Measurements from ENCODE around the gene DNAH8.
A peak's percentile ranks its signal among the peaks of the same experiment; 100 is the strongest.
"Not testable (repeated sequence)": the region's sequence is repeated elsewhere in the genome, so short reads cannot be mapped to it uniquely, and the experiment has no call there.

The DNAH8 gene

GRCh38 chr6:38715016-38715689, at the start of gene DNAH8:
Gene DNAH8, plus strand, starts transcription at chr6:38715311. Its CDS starts 7,499 bp downstream, at chr6:38722810.
- DNase-seq = no peak

GRCh38 chr6:38671885-38672467, 43.1 kb upstream of the DNAH8 start:
- peak in 1 of 2 experiments; percentile 33 for DNase-seq

DNA sequence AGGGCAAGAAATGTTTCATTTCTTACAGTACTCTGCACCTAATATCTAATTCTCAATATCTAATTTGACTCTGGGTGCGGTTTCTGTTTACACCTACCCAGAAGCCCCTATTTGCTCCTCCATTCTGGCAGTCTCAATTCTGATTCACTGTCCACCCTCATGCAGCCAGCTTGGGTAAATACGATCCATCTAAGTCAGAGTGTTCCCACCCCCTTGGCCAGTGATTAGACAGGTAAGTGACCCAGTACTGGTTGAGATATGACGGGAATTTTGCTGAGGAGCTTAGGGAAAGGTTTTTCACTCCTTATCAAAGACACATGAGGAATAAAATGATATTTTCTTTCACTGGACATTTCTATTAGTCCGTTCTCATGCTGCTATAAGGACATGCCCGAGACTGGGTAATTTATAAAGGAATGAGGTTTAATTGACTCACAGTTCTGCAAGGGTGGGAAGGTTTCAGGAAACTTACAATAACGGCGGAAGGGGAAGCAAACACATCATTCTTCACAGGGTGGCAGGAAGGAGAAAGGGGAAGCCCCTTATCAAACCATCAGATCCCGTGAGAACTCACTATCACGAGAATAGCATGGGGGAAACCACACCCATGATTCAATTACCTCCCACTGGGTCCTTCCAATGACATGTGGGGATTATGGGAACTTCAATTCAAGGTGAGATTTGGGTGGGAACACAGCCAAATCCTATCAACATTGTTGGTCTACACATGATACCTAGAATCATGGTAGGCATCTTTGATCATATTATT, 41.5 kb upstream of the DNAH8 start:
- DNase-seq = no peak

- DNase-seq = no peak
Measured at GRCh38 chr6:38676236-38676973, 38.7 kb upstream of the DNAH8 start.

- DNase-seq = no peak
Measured at GRCh38 chr6:38676974-38677544, 38.1 kb upstream of the DNAH8 start.

DNA sequence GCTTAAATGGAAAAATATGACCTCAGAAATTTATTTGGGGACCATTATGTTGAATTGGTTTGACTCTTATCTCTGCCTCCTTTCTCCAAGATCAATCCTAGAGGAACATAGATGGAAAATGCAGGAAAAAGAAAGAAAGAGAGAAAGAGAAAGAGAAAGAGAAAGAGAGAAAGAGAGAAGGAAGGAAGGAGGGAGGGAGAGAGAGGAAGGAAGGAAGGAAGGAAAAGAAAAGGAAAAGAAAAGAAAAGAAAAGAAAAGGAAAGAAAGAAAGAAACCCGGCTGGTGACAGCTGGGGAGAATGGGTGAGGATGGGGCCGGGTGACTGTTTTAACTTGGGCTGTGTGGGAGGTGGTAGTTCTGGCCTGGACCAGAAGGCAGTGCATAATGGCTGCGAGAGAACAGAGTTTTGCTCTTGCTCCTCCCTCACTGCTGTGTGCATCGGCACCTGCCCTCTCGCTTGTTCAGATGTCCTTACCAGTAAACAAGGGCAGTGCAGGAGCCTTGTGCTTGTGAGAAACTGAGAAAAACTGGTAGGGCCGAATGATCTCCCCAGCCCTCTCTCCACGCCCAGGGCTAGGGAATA, 36.8 kb upstream of the DNAH8 start:
- no peak for DNase-seq

- no peak for DNase-seq
Measured at GRCh38 chr6:38679668-38680067, 35.4 kb upstream of the DNAH8 start.

DNA sequence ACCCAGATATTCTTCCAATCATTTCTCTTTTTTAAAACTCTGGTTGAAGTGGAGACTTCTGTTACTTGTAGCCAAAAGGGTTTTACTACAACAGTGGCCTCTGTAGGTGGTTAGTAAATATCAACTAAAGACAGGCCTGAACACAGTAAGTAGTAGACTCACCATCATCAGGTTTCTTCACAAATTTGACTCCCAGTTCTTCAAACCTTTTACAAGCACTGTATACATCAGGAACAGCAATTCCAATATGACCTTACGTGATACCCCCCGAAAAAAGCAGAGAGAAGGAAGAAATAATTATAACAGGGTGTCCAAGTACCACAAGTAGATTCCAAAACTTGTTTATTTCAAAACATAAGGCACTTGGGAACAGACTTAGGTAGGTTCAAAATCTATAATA, 33.3 kb upstream of the DNAH8 start:
- DNase-seq = no peak

- DNase-seq = no peak
Measured at GRCh38 chr6:38684237-38684636, 30.9 kb upstream of the DNAH8 start.

- DNase-seq = no peak
Measured at GRCh38 chr6:38684904-38685303, 30.2 kb upstream of the DNAH8 start.

GRCh38 chr6:38686270-38687042, 28.7 kb upstream of the DNAH8 start:
- DNase-seq = no peak

GRCh38 chr6:38687043-38687353, 28.1 kb upstream of the DNAH8 start:
- DNase-seq = no peak

DNA sequence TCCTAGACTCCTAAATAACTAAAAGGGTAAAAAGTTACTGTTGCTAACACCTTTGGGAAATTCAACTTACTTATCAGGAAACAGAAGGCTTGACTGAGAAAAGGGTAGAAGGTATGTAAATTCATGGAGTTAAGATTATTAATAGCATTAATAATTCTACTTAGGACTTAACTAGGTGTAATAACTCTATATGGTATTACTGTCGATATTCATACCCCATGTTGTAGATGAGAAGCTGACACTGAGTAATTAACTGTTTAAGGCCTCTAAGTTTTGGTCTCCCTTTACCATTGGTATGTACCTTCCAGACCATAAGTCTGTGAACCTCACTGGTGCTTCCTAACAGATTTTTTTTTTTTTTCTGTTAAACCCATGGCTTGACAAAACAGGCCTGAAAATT, 27.6 kb upstream of the DNAH8 start:
- DNase-seq = no peak

DNA sequence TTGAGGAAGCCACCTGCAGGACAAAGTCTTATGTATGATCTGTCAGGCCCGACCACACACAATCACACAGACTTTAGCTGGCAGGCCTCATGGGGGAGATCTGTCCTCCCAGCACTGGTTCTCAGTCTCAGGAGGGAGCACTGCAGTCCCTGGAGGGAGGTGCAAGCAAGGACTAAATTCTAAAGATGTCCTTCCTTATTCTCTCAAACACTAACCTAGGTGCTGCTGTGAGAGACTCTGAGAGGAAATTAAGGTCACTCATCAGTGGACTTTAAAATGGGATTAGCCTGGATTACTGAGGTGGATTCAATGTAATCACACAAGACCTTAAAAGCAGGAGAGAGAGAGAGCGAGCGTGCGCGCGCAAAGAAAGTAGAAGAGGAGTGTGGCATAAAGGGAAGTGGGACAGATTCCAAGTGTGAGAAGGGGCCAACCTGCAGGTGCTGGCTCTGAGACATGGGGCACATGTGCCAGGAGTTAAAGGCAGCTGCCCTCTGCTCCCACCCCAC, 26.5 kb upstream of the DNAH8 start:
- DNase-seq = no peak

GRCh38 chr6:38695227-38695900, 19.7 kb upstream of the DNAH8 start:
- no peak for DNase-seq

DNA sequence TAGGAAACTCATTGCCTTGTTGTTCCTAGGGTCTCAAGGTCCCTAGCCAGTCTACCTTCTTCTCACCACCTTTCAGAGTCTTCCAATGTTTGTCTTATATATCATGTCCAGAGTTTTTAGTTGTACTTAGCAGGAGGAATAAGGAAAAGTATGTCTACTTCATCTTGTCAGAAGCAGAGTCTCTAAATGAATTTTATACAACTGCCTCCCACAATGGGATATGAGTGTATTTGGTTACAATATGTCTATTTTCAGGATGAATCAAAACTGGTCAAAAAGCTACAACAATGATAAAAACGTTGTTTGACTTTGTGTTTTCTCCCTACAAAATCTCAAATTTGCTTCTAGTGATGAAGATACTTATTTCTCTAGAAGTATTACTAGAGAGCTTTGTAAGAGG, 19.2 kb upstream of the DNAH8 start:
- no peak for DNase-seq

- DNase-seq = no peak
Measured at GRCh38 chr6:38696345-38696744, 18.8 kb upstream of the DNAH8 start.

DNA sequence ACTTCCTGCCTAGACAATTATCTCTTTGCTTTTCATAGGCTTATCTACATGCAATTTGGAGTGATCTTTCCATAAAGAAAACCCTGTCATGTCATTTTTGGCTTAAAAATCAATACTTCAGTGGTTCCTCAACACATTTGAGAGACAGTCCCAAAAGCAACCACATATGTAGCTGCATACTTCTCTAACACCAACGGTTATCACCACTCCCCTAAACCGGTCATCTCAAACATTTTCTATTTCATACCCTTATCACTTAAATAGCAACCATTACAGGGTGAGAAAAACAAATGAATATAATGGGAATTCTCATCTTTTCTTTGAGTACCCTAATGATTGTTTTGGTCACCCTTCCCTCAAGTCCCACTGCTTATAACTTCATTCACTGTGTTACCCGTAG, 17.3 kb upstream of the DNAH8 start:
- no peak for DNase-seq

- DNase-seq = not testable (repeated sequence)
Measured at GRCh38 chr6:38699702-38700101, 15.4 kb upstream of the DNAH8 start.

GRCh38 chr6:38701551-38701950, 13.6 kb upstream of the DNAH8 start:
- no peak for DNase-seq

All from NCI-H1930 (cell line).